Myometrial cell (primary cell): ENCODE data around the gene KRTAP4-3. TPM values are rescaled to one million over a fixed set of nuclear protein-coding genes. Genes with fewer than 3 reads are reported as not detected.

ENCODE experiments used
- total RNA-seq: library from RNA; depleted of rRNA; stranded (reverse); fragments of >200 nt; gene quantifications from 2 replicates; pipeline ENCODE4 v1.2.3, GENCODE V29; 2015

The KRTAP4-3 gene
- total RNA-seq, result not detected in 2 replicates

GRCh38 chr17:41168121-41168520 lies at the start of gene KRTAP4-3:
Gene KRTAP4-3 (minus strand): TSS chr17:41168221. CDS start chr17:41168172, 49 bp downstream.

GRCh38 chr17:41189837-41190318 lies 21.9 kb upstream of the KRTAP4-3 start, which contains the start of gene KRTAP9-1:
Gene KRTAP9-1 (plus strand): TSS chr17:41189887. CDS start chr17:41189887, 0 bp downstream.

GRCh38 chr17:41184480-41184961 lies 16.5 kb upstream of the KRTAP4-3 start, which contains the start of gene KRTAP4-1:
Gene KRTAP4-1 (minus strand): TSS chr17:41184911. CDS start chr17:41184854, 57 bp downstream.

GRCh38 chr17:41177727-41178271 lies 9.8 kb upstream of the KRTAP4-3 start, which contains the start of gene KRTAP4-2:
Gene KRTAP4-2 (minus strand): TSS chr17:41178221. CDS start chr17:41178164, 57 bp downstream.

GRCh38 chr17:41160648-41161047 lies 7.4 kb downstream of the KRTAP4-3 start, which contains the start of gene KRTAP4-4:
Gene KRTAP4-4 (minus strand): TSS chr17:41160748. CDS start chr17:41160691, 57 bp downstream.

GRCh38 chr17:41149652-41149985 lies 18.4 kb downstream of the KRTAP4-3 start, which contains the start of gene KRTAP4-5:
Gene KRTAP4-5 (minus strand): TSS chr17:41149825. CDS start chr17:41149767, 58 bp downstream.

GRCh38 chr17:41140360-41141131 lies 27.5 kb downstream of the KRTAP4-3 start, which contains the start of gene KRTAP4-6:
Gene KRTAP4-6 (minus strand): TSS chr17:41140544. CDS start chr17:41140487, 57 bp downstream.

GRCh38 chr17:41123991-41124371 lies 44.0 kb downstream of the KRTAP4-3 start, which contains the start of gene KRTAP4-12:
Gene KRTAP4-12 (minus strand): TSS chr17:41124182. CDS start chr17:41124122, 60 bp downstream.

GRCh38 chr17:41117846-41118386 lies 50.1 kb downstream of the KRTAP4-3 start, which contains the start of gene KRTAP4-11:
Gene KRTAP4-11 (minus strand): TSS chr17:41118373. CDS start chr17:41118315, 58 bp downstream.

Other genes starting within 250 kb of the KRTAP4-3 start
- 3.5 and 4.3 TPM in 2 replicates for gene KRT23, start 230.6 kb downstream of the KRTAP4-3 start, total RNA-seq
- gene KRT39, start 201.3 kb downstream of the KRTAP4-3 start, total RNA-seq, result not detected in 2 replicates
- gene KRT40, start 183.9 kb downstream of the KRTAP4-3 start, total RNA-seq, result not detected in 2 replicates
- gene KRTAP3-3, start 174.1 kb downstream of the KRTAP4-3 start, total RNA-seq, result not detected in 2 replicates
- gene KRTAP3-2, start 168.3 kb downstream of the KRTAP4-3 start, total RNA-seq, result not detected in 2 replicates
- not detected in 2 replicates for gene KRTAP3-1, start 159.1 kb downstream of the KRTAP4-3 start, total RNA-seq
- 15.4 and 18.2 TPM in 2 replicates for gene KRTAP1-5, start 141.0 kb downstream of the KRTAP4-3 start, total RNA-seq
- not detected in 2 replicates for gene KRTAP1-4, start 138.0 kb downstream of the KRTAP4-3 start, total RNA-seq
- gene KRTAP1-3, start 133.3 kb downstream of the KRTAP4-3 start, total RNA-seq, result not detected in 2 replicates
- 0.35 TPM in 1 of 2 replicates, not detected in the other for gene KRTAP1-1, start 126.8 kb downstream of the KRTAP4-3 start, total RNA-seq
- gene KRTAP2-1, start 120.9 kb downstream of the KRTAP4-3 start, total RNA-seq, result not detected in 2 replicates
- not detected in 2 replicates for gene KRTAP2-2, start 113.0 kb downstream of the KRTAP4-3 start, total RNA-seq
- gene KRTAP2-3, start 108.1 kb downstream of the KRTAP4-3 start, total RNA-seq, result 0.89 TPM in 1 of 2 replicates, not detected in the other
- not detected in 2 replicates for gene KRTAP2-4, start 102.3 kb downstream of the KRTAP4-3 start, total RNA-seq
- gene KRTAP4-7, start 84.1 kb downstream of the KRTAP4-3 start, total RNA-seq, result not detected in 2 replicates
- not detected in 2 replicates for gene KRTAP4-8, start 70.1 kb downstream of the KRTAP4-3 start, total RNA-seq
- not detected in 2 replicates for gene KRTAP4-16, start 66.0 kb downstream of the KRTAP4-3 start, total RNA-seq
- not detected in 2 replicates for gene KRTAP4-9, start 62.8 kb downstream of the KRTAP4-3 start, total RNA-seq
- not detected in 2 replicates for gene KRTAP4-11, start 49.8 kb downstream of the KRTAP4-3 start, total RNA-seq
- gene KRTAP4-12, start 44.0 kb downstream of the KRTAP4-3 start, total RNA-seq, result not detected in 2 replicates
- not detected in 2 replicates for gene KRTAP4-6, start 27.7 kb downstream of the KRTAP4-3 start, total RNA-seq
- gene KRTAP4-5, start 18.4 kb downstream of the KRTAP4-3 start, total RNA-seq, result not detected in 2 replicates
- not detected in 2 replicates for gene KRTAP4-4, start 7.5 kb downstream of the KRTAP4-3 start, total RNA-seq
- gene KRTAP4-2, start 10.0 kb upstream of the KRTAP4-3 start, total RNA-seq, result not detected in 2 replicates
- not detected in 2 replicates for gene KRTAP4-1, start 16.7 kb upstream of the KRTAP4-3 start, total RNA-seq
- gene KRTAP9-1, start 21.7 kb upstream of the KRTAP4-3 start, total RNA-seq, result not detected in 2 replicates
- not detected in 2 replicates for gene KRTAP9-2, start 58.4 kb upstream of the KRTAP4-3 start, total RNA-seq
- gene KRTAP9-3, start 64.2 kb upstream of the KRTAP4-3 start, total RNA-seq, result not detected in 2 replicates
- not detected in 2 replicates for gene KRTAP9-8, start 69.8 kb upstream of the KRTAP4-3 start, total RNA-seq
- not detected in 2 replicates for gene KRTAP9-4, start 81.5 kb upstream of the KRTAP4-3 start, total RNA-seq
- not detected in 2 replicates for gene KRTAP9-9, start 87.2 kb upstream of the KRTAP4-3 start, total RNA-seq
- gene KRTAP9-6, start 97.2 kb upstream of the KRTAP4-3 start, total RNA-seq, result not detected in 2 replicates
- gene KRTAP9-7, start 107.5 kb upstream of the KRTAP4-3 start, total RNA-seq, result not detected in 2 replicates
- not detected in 2 replicates for gene KRTAP29-1, start 134.6 kb upstream of the KRTAP4-3 start, total RNA-seq
- not detected in 2 replicates for gene KRTAP16-1, start 141.1 kb upstream of the KRTAP4-3 start, total RNA-seq
- not detected in 2 replicates for gene KRTAP17-1, start 147.5 kb upstream of the KRTAP4-3 start, total RNA-seq
- gene KRT33A, start 182.6 kb upstream of the KRTAP4-3 start, total RNA-seq, result not detected in 2 replicates
- under 0.01 TPM in 1 of 2 replicates, not detected in the other for gene KRT33B, start 201.6 kb upstream of the KRTAP4-3 start, total RNA-seq
- gene KRT34, start 214.1 kb upstream of the KRTAP4-3 start, total RNA-seq, result 115 and 121 TPM in 2 replicates
- gene KRT31, start 229.4 kb upstream of the KRTAP4-3 start, total RNA-seq, result not detected in 2 replicates